Mononuclear cell (primary cell): Measurements from ENCODE around the gene NEK3. TPM values are rescaled to one million over a fixed set of nuclear protein-coding genes. Genes with fewer than 3 reads are reported as not detected.
"Not testable (repeated sequence)": the region's sequence is repeated elsewhere in the genome, so short reads cannot be mapped to it uniquely, and the experiment has no call there.

Source experiments
- H3K27me3 ChIP-seq: 2 replicates; pipeline ENCODE4 v1.6.0; 2011; ENCODE audit warnings: low read length, control low read depth; ENCODE audit not compliant: insufficient read depth
- H3K4me1 ChIP-seq: 2 replicates; pipeline ENCODE4 v1.5.1; 2011; ENCODE audit warnings: mild to moderate bottlenecking, low read length, control low read depth; ENCODE audit not compliant: insufficient read depth
- H3K4me3 ChIP-seq: 2 replicates; pipeline ENCODE4 v1.5.1; 2011; ENCODE audit warnings: mild to moderate bottlenecking, low read length, moderate library complexity
- H3K9me3 ChIP-seq: 2 replicates; pipeline ENCODE4 v1.5.1; 2011; ENCODE audit warnings: low read depth, mild to moderate bottlenecking, control low read depth, low read length
- total RNA-seq: library from RNA; depleted of rRNA; stranded (reverse); fragments of >200 nt; gene quantifications from one replicate; pipeline ENCODE4 v1.2.3, GENCODE V29; 2012

The NEK3 gene
- total RNA-seq, 1 donor = 4.2 TPM

DNA sequence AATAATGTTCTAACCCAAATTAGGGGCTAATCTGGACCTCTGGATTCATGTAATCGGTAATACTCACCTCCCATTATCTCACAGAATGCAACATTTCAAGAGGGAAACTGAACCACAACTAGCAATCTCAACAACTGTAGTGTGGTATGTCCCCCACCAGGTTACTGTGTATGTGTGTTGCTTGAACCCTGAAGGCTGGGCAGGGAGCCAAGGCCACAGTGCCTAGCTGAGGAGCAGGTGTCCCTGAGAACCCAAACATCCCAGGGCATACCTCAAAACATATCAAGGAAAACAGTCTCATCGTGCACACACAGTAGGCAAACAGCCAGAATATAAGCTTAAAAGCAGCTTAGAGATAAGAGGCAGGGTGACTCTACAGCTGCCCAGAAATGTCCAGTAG lies 20.5 kb upstream of the NEK3 start:
- no peaks in the 10 kb centered on the region for H3K9me3 ChIP-seq
- no peak overlapping the region for H3K4me3 ChIP-seq
- H3K27me3 ChIP-seq = no peaks in the 10 kb centered on the region
- H3K4me1 ChIP-seq = no peaks in the 10 kb centered on the region

DNA sequence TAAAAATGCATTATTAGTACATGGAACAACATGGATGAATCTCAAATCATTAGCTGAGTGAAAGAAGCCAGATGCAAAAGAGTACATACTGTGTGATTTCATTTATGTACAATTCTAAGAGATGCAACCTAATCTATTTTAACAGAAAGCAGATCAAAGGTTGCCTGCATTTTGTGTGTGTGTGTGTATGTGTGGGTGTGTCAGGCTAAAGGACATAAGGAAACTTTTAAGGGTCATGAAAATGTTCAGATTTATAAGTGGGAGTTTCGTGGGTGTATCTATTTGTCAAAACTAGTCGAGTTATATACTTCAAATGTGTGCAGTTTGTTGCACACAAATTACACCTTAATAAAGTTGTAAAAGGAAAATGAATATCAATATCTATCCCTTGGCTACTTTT lies 17.9 kb upstream of the NEK3 start:
- no peak overlapping the region for H3K4me3 ChIP-seq
- H3K4me1 ChIP-seq = no peaks in the 10 kb centered on the region
- no peaks in the 10 kb centered on the region for H3K27me3 ChIP-seq
- no peaks in the 10 kb centered on the region for H3K9me3 ChIP-seq

DNA sequence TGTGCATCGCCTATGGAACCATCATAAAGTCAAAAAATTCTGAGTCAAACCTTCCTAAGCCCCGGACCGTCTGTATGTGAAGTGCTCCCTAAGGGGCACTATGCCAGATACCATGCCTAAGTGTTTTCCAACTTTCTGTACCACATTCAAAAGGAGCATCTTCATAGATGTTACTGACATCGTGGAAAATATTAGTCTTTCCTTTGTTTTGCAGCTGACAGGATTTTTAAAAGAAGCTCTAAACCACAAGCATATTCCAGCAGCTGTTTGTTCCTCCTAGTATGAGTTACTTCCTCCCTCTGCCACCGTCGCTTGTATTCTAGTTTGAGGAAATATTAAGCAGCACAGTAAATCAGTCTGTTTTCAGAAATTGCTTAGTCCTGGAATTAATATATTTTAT lies 14.6 kb upstream of the NEK3 start:
- H3K9me3 ChIP-seq, H3K4me1 ChIP-seq, H3K4me3 ChIP-seq, H3K27me3 ChIP-seq: not testable (repeated sequence)

GRCh38 chr13:52173373-52173772 lies 14.0 kb upstream of the NEK3 start:
- Histone ChIP-seq H3K9me3 (no peaks in the 10 kb centered on the region), H3K4me3 (no peak overlapping the region), H3K27me3 (no peaks in the 10 kb centered on the region), H3K4me1 (no peaks in the 10 kb centered on the region)

- not testable (repeated sequence) for H3K4me1 ChIP-seq, H3K27me3 ChIP-seq, H3K9me3 ChIP-seq, H3K4me3 ChIP-seq
Measured at GRCh38 chr13:52171686-52172085, 12.3 kb upstream of the NEK3 start.

- not testable (repeated sequence) for H3K4me1 ChIP-seq
Measured at GRCh38 chr13:52170828-52171391, 11.5 kb upstream of the NEK3 start.

DNA sequence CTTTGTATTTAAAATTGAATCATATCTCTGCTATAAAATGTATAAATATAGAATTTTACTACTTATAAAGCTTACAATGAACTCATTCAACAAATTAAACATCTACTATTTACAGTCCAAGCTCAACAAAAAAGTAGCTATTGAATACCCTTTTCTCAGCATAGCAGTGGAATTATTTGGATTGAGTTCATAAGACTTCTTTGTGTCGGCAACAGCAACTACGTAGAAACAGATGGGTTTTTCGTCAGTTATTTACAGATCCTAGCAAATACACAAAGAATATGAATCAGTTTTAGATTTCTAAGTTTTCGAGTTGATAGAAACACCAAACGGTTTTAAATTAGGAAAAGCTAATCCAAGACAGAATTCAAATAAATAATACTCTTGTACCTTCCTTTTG lies 10.4 kb upstream of the NEK3 start:
- no peaks in the 10 kb centered on the region for H3K27me3 ChIP-seq
- H3K4me1 ChIP-seq = no peaks in the 10 kb centered on the region
- H3K9me3 ChIP-seq = no peaks in the 10 kb centered on the region
- no peak overlapping the region for H3K4me3 ChIP-seq

More at GRCh38 chr13:52170828-52171391, 11.5 kb upstream of the NEK3 start:
- not testable (repeated sequence) for H3K9me3 ChIP-seq, H3K27me3 ChIP-seq, H3K4me3 ChIP-seq

DNA sequence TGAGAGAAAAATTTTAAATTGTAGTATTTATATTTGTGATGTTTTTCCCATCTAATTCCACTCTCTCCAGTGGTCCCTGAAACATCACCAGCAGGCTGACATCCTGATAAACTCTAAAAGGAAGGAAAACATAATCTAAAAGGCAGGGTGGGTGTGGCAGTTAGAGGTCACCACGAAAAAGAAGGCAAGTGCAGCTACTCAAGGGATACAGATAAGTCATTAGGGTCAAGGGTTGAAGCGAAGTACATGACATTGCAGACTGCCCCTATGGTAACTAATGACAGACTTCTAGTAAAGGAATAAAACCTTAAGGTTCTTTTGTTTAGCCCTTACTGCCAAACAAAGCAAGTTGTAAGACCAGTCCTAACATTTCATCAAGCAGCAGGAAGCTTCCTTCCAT lies 6.0 kb upstream of the NEK3 start:
- H3K27me3 ChIP-seq = no peaks in the 10 kb centered on the region
- H3K4me3 ChIP-seq = no peak overlapping the region
- no peaks in the 10 kb centered on the region for H3K4me1 ChIP-seq
- no peaks in the 10 kb centered on the region for H3K9me3 ChIP-seq

- no peak overlapping the region for H3K4me3 ChIP-seq
- peaks cover 2% of the 10 kb centered on the region for H3K4me1 ChIP-seq
- H3K9me3 ChIP-seq = no peaks in the 10 kb centered on the region
- no peaks in the 10 kb centered on the region for H3K27me3 ChIP-seq
Measured at GRCh38 chr13:52164989-52165388, 5.6 kb upstream of the NEK3 start.

- H3K4me3 ChIP-seq, H3K9me3 ChIP-seq, H3K27me3 ChIP-seq: not testable (repeated sequence)
- peaks cover 11% of the 10 kb centered on the region for H3K4me1 ChIP-seq
Measured at GRCh38 chr13:52163878-52164277, 4.5 kb upstream of the NEK3 start.

- Histone ChIP-seq H3K27me3 (no peaks in the 10 kb centered on the region), H3K9me3 (no peaks in the 10 kb centered on the region), H3K4me1 (peaks cover 17% of the 10 kb centered on the region), H3K4me3 (no peak overlapping the region)
Measured at GRCh38 chr13:52162279-52163101, 3.1 kb upstream of the NEK3 start.

GRCh38 chr13:52161181-52161646 lies 1.8 kb upstream of the NEK3 start:
- Histone ChIP-seq H3K9me3 (no peaks in the 10 kb centered on the region), H3K4me1 (peaks cover 20% of the 10 kb centered on the region), H3K27me3 (no peaks in the 10 kb centered on the region), H3K4me3 (no peak overlapping the region)

DNA sequence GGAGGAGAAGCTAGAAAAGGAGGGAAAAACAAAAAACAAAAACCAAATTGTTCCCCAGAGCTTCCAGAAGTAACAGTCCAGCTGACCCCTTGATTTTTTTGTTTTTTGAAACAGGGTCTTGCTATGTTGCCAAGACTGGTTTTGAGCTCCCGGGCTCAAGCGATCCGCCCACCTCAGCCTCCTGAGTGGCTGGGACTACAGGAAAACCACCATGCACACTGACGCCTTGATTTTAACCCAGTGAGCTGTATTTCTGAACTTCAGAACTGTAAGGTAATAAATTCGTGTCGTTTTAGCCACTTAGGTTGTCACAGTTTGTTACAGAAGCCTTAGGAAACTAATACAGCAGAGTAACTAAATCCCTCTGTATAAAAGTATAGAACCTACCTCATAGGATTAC lies 1.1 kb upstream of the NEK3 start:
- no peaks in the 10 kb centered on the region for H3K27me3 ChIP-seq
- H3K4me3 ChIP-seq = no peak overlapping the region
- peaks cover 20% of the 10 kb centered on the region for H3K4me1 ChIP-seq
- no peaks in the 10 kb centered on the region for H3K9me3 ChIP-seq

DNA sequence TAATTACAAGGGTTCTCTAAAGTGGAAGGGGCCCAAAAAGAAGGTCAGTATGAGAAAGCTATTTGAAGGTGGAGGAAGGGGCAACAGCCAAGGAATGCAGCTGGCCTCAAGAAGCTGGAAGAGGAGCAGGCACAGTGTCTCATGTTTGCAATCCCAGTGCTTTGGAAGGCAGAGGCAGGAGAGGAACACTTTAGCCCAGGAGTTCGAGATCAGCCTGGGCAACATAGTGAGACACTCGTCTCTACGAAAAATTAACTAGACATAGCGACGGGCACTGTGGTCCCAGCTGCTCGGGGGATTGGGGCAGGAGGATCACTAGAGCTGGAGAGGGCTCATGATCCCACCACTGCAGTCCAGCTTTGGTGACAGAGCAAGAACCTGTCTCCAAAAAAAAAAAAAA lies 656 bp upstream of the NEK3 start:
- peaks cover 20% of the 10 kb centered on the region for H3K4me1 ChIP-seq
- H3K27me3 ChIP-seq = no peaks in the 10 kb centered on the region
- H3K4me3 ChIP-seq = no peak overlapping the region
- H3K9me3 ChIP-seq = no peaks in the 10 kb centered on the region

GRCh38 chr13:52158629-52159158 lies 703 bp downstream of the NEK3 start:
- no peaks in the 10 kb centered on the region for H3K9me3 ChIP-seq
- H3K27me3 ChIP-seq = no peaks in the 10 kb centered on the region
- peaks cover 20% of the 10 kb centered on the region for H3K4me1 ChIP-seq
- peak overlapping the region; percentile 72 for H3K4me3 ChIP-seq
